Endothelial cell of umbilical vein (primary cell): ENCODE measurements around the gene SMPX. TPM values are rescaled to one million over a fixed set of nuclear protein-coding genes. Genes with fewer than 3 reads are reported as not detected.

ENCODE experiments used
- BruUV-seq: library from RNA; stranded (reverse); fragments of 400-500 nt; replicated peaks from 2 replicates; lab custom pipeline; 2021; lab: Mats Ljungman, UMichigan
- CTCF ChIA-PET: fragments of 300-600, 350-600 bp; sonication (Branson Sonifier 250); formaldehyde crosslinking; loops from one replicate; lab custom pipeline; 2021; ENCODE audit warnings: antibody characterized with exemption, inconsistent platforms; lab: Charles Lee
- POLR2A ChIA-PET: fragments of 300-600, 350-600 bp; sonication (Branson Sonifier 250); formaldehyde crosslinking; loops from one replicate; lab custom pipeline; 2021; ENCODE audit warnings: antibody characterized with exemption, inconsistent platforms; lab: Charles Lee
- DNase-seq: peaks from one replicate; pipeline ENCODE4 v3.0.0-alpha.2; 2011; ENCODE audit warnings: low read depth, low spot score
- FAIRE-seq: peaks from 2 replicates; lab custom pipeline; 2011; peaks lifted over from hg19 to GRCh38; lab: Jason Lieb, UNC
- H2AFZ ChIP-seq: 2 replicates; pipeline ENCODE4 v1.6.0; 2012; ENCODE audit warnings: low read depth, low read length, control low read depth, inconsistent platforms
- H3K27ac ChIP-seq: 2 replicates; pipeline ENCODE4 v1.5.1; 2011; ENCODE audit warnings: low read depth, mild to moderate bottlenecking, control low read depth, low read length, moderate library complexity; ENCODE audit not compliant: insufficient read depth
- H3K27me3 ChIP-seq, 2 experiments: 2 replicates each; pipeline versions ENCODE4 v1.6.0 to v1.6.1; 2011; ENCODE audit warnings: low read length in 2 of 2, mixed read lengths in 1 of 2; ENCODE audit not compliant: control insufficient read depth in 2 of 2, insufficient read depth in 2 of 2
- H3K36me3 ChIP-seq, 2 experiments: 2 replicates in 1 of 2; 3 replicates in 1 of 2; pipeline ENCODE4 v1.5.1; 2011; ENCODE audit warnings: low read length in 2 of 2, mild to moderate bottlenecking in 1 of 2, moderate library complexity in 1 of 2; ENCODE audit not compliant: control insufficient read depth in 2 of 2, insufficient read depth in 2 of 2; ENCODE audit errors: extremely low read depth in 1 of 2
- H3K4me1 ChIP-seq: 3 replicates; pipeline ENCODE4 v1.5.1; 2011; ENCODE audit warnings: mild to moderate bottlenecking, low read length; ENCODE audit not compliant: control insufficient read depth, insufficient read depth; ENCODE audit errors: extremely low read depth
- H3K4me2 ChIP-seq: 2 replicates; pipeline ENCODE4 v1.6.1; 2011; ENCODE audit warnings: low read length, control low read depth, mixed read lengths; ENCODE audit not compliant: insufficient read depth
- H3K4me3 ChIP-seq, 3 experiments: fragments of 200-600 bp in 1 of 3; sonication (generic), shearing (Covaris generic) in 1 of 3; replicated peaks in 1 of 3; 2 replicates each; pipeline ENCODE4 v1.5.1; 2011 to 2016; ENCODE audit warnings: control low read depth in 3 of 3, low read length in 3 of 3, mild to moderate bottlenecking in 2 of 3, inconsistent platforms in 1 of 3, low read depth in 1 of 3, moderate library complexity in 1 of 3; ENCODE audit not compliant: insufficient read depth in 1 of 3
- H3K79me2 ChIP-seq: 2 replicates; pipeline ENCODE4 v1.6.0; 2012; ENCODE audit warnings: low read length, inconsistent platforms; ENCODE audit not compliant: control insufficient read depth, insufficient read depth
- H3K9ac ChIP-seq: replicated peaks from 2 replicates; pipeline ENCODE3; 2011; ENCODE audit warnings: low read length, control low read depth; ENCODE audit not compliant: insufficient read depth; ENCODE audit errors: extremely low read depth
- H3K9me1 ChIP-seq: replicated peaks from 3 replicates; pipeline ENCODE4 v1.6.0; 2011; ENCODE audit warnings: mild to moderate bottlenecking, low read length; ENCODE audit not compliant: control insufficient read depth, insufficient read depth; ENCODE audit errors: extremely low read depth
- H3K9me3 ChIP-seq: replicated peaks from 2 replicates; pipeline ENCODE4 v1.5.1; 2012; ENCODE audit warnings: low read length, inconsistent platforms; ENCODE audit not compliant: control insufficient read depth, insufficient read depth
- H4K20me1 ChIP-seq: replicated peaks from 2 replicates; pipeline ENCODE3; 2011; ENCODE audit warnings: mild to moderate bottlenecking, low read length; ENCODE audit not compliant: control insufficient read depth, insufficient read depth; ENCODE audit errors: extremely low read depth
- CTCF ChIP-seq, 2 donors: IDR thresholded peaks; 1 replicate in 1 of 2; 2 replicates in 1 of 2; pipeline ENCODE4 v1.5.1; 2011; ENCODE audit warnings: low read length in 2 of 2, mild to moderate bottlenecking in 2 of 2, moderate library complexity in 2 of 2, control low read depth in 1 of 2, inconsistent platforms in 1 of 2, low read depth in 1 of 2; ENCODE audit not compliant: insufficient read depth in 1 of 2; ENCODE audit errors: extremely low read depth in 1 of 2
- EZH2 ChIP-seq: IDR thresholded peaks from 2 replicates; pipeline ENCODE4 v1.6.1; 2012; ENCODE audit warnings: borderline replicate concordance, low read depth, mild to moderate bottlenecking, moderate library complexity, low read length, inconsistent platforms; ENCODE audit not compliant: severe bottlenecking
- FOS ChIP-seq: IDR thresholded peaks from 2 replicates; pipeline ENCODE4 v1.6.1; 2011; ENCODE audit warnings: mild to moderate bottlenecking, low read length, moderate library complexity, borderline replicate concordance; ENCODE audit not compliant: insufficient read depth
- JUN ChIP-seq: IDR thresholded peaks from 2 replicates; pipeline ENCODE4 v1.6.1; 2011; ENCODE audit warnings: borderline replicate concordance, low read depth; ENCODE audit not compliant: insufficient read length, insufficient read depth
- MYC ChIP-seq: IDR thresholded peaks from one replicate; pipeline ENCODE4 v1.6.1; 2011; ENCODE audit warnings: mild to moderate bottlenecking, low read depth, low read length
- dilution Hi-C: fragments of 300-500 bp; cut with MboI; formaldehyde crosslinking; loops from one replicate; pipeline ENCODE4 v1.15.0; 2019; ENCODE audit warnings: low sequenced_read_pairs; ENCODE audit not compliant: extremely low pct_ligation_motif_present
- intact Hi-C: fragments of 100-400 bp; cut with micrococcal nuclease; formaldehyde crosslinking; loops from one replicate; pipeline ENCODE4 v1.10.0; 2022
- polyA plus RNA-seq, 4 experiments: library from polyadenylated mRNA; depleted of rRNA in 3 of 4; stranded (reverse) in 3 of 4; unstranded in 1 of 4; fragments of >200 nt; gene quantifications; 2 replicates each; pipeline versions ENCODE4 v1.2.1 to v1.2.3, GENCODE V29; 2011 to 2012; ENCODE audit warnings: missing spikeins in 1 of 4
- total RNA-seq: library from RNA; stranded (reverse); gene quantifications from 2 replicates; pipeline ENCODE4 v1.2.3, GENCODE V29; 2021
- TF ChIP-seq, protein P1 (sequence below): IDR thresholded peaks from 2 replicates; pipeline ENCODE4 v1.6.1; 2011; ENCODE audit not compliant: insufficient read depth, insufficient read length

The SMPX gene
- total and polyA plus RNA-seq, 2 donors (not counting 3 experiments of a cell fraction or from before 2014, with no cell fraction given), result not detected

DNA sequence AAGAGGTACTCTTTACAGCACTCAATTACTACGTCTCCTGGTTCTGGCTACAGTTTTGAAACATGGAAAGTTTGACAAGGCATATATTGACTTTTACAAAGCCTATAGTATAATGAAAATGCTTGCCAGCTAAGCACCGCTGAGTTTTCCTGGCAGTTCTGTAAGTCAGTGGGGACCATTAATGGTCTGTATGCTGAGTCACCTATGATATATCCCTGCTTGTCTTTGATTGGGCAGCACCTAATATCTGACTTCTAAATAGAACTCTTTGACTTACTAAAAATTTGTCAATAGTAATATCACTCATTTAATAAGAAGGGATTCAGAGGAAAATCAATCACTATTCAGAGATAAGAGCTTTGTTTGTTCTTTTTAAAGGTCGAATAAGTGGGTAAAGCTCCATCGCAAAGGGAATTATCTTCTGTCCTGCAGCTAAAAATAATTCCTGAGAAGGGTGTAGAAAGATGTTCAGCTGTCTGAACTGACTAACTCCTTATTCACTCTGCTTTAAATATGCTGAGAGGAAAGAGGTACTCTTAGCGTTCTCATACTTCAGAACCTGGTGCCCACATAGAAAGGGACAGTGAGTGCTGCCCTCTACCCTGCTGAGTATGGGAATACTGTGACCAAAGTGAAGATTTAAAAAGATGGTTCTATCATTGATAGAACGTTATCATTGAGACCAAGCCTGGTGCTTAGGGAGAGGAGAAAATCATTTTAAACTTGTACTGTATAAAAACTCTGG lies 959 bp downstream of the SMPX start:
- Histone ChIP-seq H2AFZ (no peak overlapping the region), H3K27ac (no peak overlapping the region), H3K9me1 (no peaks in the 10 kb centered on the region), H3K4me2 (no peak overlapping the region), H3K36me3 (no peaks in the 10 kb centered on the region), H3K4me3 (no peak overlapping the region), H3K4me1 (no peaks in the 10 kb centered on the region), H3K79me2 (no peaks in the 10 kb centered on the region), H3K27me3 (no peaks in the 10 kb centered on the region), H4K20me1 (no peaks in the 10 kb centered on the region), H3K9ac (no peak overlapping the region), H3K9me3 (no peaks in the 10 kb centered on the region)
- no TSS peak for BruUV-seq
- CTCF ChIA-PET, result no interaction called here
- TF ChIP-seq, protein P1, sequence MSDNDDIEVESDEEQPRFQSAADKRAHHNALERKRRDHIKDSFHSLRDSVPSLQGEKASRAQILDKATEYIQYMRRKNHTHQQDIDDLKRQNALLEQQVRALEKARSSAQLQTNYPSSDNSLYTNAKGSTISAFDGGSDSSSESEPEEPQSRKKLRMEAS, result no peak
- TF ChIP-seq CTCF (IDR thresholded peaks at IDR 0.05; ENCODE audit: extremely low read depth in 1 of 2, insufficient read depth in 1 of 2, low read depth in 1 of 2, low read length in 2 of 2) (no peak), MYC (no peak)
- DNase-seq (no peak), FAIRE-seq (no peak)
- POLR2A ChIA-PET, result no interaction called here
- intact Hi-C loops (no loop called here), dilution Hi-C loops (no loop called here)

- Histone ChIP-seq H3K9me1 (no peaks in the 10 kb centered on the region), H3K4me3 (no peak overlapping the region), H3K36me3 (no peaks in the 10 kb centered on the region), H3K27ac (no peak overlapping the region), H3K27me3 (peaks cover 0 to 9% of the 10 kb centered on the region in 2 experiments), H3K4me1 (peaks cover 6% of the 10 kb centered on the region), H4K20me1 (no peaks in the 10 kb centered on the region), H3K9ac (no peak overlapping the region), H2AFZ (no peak overlapping the region), H3K4me2 (no peak overlapping the region), H3K79me2 (no peaks in the 10 kb centered on the region), H3K9me3 (no peaks in the 10 kb centered on the region)
- no peak for DNase-seq
- FAIRE-seq, result no peak
- ChIA-PET CTCF (interaction anchor here (1.0 to 1.6 kb wide), 2 partner anchors 226 to 1223 kb away, joined by 3 to 5 read pairs; no protein-coding TSS in a partner anchor), POLR2A (no interaction called here)
- no TSS peak for BruUV-seq
- intact Hi-C loops, result loop anchor here (5.0 kb wide), 2 partner anchors 87 to 227 kb away; partner anchors contain the start of gene MBTPS2
- TF ChIP-seq MYC, result no peak
- no peak for TF ChIP-seq JUN
- no peak for TF ChIP-seq FOS
- TF ChIP-seq EZH2, result no peak
- dilution Hi-C loops, result no loop called here
These were observed 8.0 kb downstream of the SMPX start for GRCh38 chrX:21749924-21750323.
